Measurements from ENCODE around the gene CRAT.

CRAT gene

GRCh38 chr9:129059796-129060785 is 50.5 kb downstream of the CRAT start:
- no peak for DNase-seq

DNA sequence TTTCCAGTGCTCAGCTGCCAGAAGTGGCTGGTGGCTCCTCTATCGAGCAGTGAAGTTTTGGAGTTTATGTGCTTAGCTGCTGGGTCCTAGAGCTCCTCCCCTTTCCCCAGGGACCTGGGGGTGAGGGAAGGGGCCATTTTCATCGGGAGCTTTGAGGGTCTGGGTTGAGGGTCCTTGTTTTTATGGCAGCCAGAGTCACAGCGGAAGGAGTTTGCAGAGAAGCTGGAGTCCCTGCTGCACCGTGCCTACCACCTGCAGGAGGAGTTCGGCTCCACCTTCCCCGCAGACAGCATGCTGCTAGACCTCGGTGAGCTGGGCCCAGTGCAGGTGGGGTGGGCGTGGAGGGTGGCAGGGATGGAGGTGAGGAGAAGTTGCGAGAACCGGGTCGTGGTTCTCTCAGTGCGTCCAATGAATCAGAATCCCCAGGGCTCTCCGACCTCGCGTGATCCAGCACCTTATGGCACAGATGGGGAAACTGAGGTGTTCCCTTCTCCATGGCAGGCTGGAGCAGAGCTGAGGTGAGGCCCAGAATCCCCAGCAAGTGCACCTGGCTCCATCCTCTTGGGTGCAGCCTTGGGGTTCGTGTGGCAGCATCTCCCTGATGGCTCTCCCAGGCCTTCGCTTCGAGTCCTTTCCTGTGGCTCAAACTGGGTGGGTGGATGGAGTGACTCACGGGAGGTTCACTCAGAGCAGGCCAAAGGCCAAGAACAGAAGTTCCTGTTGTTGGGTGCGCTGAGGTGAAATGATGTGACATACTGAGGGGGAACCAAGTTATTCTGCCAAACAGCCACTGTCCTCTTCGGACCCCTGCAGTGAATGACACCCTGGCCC is 51.4 kb downstream of the CRAT start:
- peak; percentile 69 to 89 (median 82) for DNase-seq

DNA sequence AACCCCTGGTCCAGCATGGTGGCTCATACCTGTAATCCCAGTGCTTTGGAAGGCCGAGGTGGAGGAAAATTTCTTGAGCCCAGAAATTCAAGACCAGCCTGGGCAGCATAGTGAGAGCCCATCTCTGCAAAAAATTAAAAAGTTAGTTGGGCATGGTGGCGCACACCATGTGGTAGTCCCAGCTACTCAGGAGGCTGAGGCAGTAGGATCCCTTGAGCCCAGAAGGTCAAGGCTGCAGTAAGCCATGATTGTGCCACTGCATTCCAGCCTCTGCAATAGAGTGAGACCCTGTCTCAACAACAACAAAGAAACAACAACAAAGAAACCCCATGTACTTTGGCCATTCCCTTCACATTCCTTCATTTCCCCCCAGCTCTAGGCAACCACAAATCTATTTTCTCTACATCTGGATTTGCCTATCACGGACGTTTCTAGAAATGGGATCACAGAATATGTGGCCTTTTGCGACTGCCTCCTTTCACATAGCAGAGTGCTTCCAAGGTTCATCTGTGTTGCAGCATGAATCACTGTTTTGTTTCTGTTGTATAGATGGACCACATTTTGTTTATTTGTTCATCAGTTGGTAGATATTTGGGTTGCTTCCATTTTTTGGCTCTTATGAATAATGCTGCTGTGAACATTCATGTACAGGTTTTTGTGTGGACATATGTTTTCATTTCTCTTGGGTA is 56.3 kb downstream of the CRAT start:
- no peak for DNase-seq

- DNase-seq, result no peak
Measured at GRCh38 chr9:129053020-129053419, 57.6 kb downstream of the CRAT start.

DNA sequence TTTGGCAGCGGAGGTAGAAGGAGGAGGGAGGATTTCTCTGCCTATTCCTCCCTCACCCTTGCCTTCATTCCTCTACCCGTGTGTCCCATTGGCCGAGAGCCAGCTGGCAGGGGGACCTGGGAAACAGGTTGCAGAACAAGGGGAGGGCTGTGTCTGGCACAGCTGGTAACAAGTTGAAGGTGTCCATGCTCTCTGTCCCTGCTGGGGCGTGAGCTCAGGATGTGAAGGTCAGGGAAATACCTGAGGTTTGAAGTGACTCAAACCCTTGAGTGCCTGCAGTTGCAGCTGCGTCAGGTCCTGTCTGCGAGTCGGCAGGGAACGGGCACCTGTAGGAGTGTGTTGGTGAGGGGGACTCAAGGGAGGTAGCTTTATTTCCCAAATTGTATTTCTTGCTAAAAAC is 58.0 kb downstream of the CRAT start:
- no peak for DNase-seq
